ENCODE data around the gene ANKRD2.

DNA sequence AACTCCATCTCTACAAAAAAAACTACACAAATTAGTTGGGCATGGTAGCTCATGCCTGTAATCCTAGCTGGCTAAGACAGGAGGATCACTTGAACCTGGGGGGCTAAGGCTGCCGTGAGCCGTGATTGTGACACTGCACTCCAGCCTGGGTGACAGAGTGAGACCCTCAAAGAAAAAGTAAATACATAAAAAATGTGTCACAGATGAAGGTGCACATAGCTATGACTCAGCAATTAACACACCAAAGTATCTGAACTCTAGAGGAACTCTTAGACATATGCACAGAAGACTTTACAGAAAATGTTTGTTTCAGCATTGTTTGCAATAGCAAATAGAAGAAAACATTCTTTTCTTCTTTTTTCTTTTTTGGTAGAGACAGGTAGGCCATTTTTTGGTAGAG, 25.2 kb downstream of the ANKRD2 start:
- TF ChIP-seq CTCF (conservative IDR thresholded peaks at IDR 0.05 in 1 of 2, IDR thresholded peaks at IDR 0.05 in 1 of 2; ENCODE audit: low read depth in 1 of 2, low read length in 2 of 2) (no peak), EZH2 (IDR thresholded peaks at IDR 0.05; ENCODE audit: low read length, missing control alignments) (no peak)
